ENCODE measurements around the gene KCNQ4. TPM values are rescaled to one million over a fixed set of nuclear protein-coding genes. Genes with fewer than 3 reads are reported as not detected.

The KCNQ4 gene
- total and polyA plus RNA-seq, 2 experiments from 2014 or later: 1.3 to 3.0 TPM

DNA sequence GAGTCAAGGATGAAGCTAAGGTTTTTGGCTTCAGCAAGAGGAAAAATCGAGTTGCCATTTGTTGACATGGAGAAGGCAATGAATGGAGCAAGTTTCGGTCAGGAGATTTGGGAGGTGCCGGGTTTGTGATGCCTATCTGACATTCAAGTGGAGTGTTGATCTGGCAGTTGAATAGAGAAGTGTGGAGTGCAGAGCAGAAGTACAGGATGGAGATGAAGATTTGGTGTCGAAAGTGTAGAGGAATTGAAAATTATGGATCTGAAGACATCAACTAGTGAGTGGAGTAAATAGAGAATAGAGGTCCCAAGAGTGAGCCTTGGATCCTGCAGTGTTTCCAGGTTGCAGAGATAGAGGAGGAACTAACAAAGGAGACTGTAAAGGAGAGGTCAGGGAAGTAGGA, 52.7 kb downstream of the KCNQ4 start (continued):
- TF ChIP-seq, protein P1, sequence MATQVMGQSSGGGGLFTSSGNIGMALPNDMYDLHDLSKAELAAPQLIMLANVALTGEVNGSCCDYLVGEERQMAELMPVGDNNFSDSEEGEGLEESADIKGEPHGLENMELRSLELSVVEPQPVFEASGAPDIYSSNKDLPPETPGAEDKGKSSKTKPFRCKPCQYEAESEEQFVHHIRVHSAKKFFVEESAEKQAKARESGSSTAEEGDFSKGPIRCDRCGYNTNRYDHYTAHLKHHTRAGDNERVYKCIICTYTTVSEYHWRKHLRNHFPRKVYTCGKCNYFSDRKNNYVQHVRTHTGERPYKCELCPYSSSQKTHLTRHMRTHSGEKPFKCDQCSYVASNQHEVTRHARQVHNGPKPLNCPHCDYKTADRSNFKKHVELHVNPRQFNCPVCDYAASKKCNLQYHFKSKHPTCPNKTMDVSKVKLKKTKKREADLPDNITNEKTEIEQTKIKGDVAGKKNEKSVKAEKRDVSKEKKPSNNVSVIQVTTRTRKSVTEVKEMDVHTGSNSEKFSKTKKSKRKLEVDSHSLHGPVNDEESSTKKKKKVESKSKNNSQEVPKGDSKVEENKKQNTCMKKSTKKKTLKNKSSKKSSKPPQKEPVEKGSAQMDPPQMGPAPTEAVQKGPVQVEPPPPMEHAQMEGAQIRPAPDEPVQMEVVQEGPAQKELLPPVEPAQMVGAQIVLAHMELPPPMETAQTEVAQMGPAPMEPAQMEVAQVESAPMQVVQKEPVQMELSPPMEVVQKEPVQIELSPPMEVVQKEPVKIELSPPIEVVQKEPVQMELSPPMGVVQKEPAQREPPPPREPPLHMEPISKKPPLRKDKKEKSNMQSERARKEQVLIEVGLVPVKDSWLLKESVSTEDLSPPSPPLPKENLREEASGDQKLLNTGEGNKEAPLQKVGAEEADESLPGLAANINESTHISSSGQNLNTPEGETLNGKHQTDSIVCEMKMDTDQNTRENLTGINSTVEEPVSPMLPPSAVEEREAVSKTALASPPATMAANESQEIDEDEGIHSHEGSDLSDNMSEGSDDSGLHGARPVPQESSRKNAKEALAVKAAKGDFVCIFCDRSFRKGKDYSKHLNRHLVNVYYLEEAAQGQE (IDR thresholded peaks at IDR 0.05; ENCODE audit: unreplicated experiment): no peak
- TF ChIP-seq JUNB (IDR thresholded peaks at IDR 0.05; ENCODE audit: unreplicated experiment) (no peak), EZH2phosphoT487 (IDR thresholded peaks at IDR 0.05; ENCODE audit: unreplicated experiment) (no peak), EZH2 (IDR thresholded peaks at IDR 0.05; ENCODE audit: low read depth, unreplicated experiment) (no peak), ZNF331 (CRISPR knock-in tag; IDR thresholded peaks at IDR 0.05; ENCODE audit: low read depth) (no peak), ZNF114 (CRISPR knock-in tag; IDR thresholded peaks at IDR 0.05) (no peak), STAT1 (IDR thresholded peaks at IDR 0.05; ENCODE audit: unreplicated experiment) (no peak)
- TF ChIP-seq, protein P2, sequence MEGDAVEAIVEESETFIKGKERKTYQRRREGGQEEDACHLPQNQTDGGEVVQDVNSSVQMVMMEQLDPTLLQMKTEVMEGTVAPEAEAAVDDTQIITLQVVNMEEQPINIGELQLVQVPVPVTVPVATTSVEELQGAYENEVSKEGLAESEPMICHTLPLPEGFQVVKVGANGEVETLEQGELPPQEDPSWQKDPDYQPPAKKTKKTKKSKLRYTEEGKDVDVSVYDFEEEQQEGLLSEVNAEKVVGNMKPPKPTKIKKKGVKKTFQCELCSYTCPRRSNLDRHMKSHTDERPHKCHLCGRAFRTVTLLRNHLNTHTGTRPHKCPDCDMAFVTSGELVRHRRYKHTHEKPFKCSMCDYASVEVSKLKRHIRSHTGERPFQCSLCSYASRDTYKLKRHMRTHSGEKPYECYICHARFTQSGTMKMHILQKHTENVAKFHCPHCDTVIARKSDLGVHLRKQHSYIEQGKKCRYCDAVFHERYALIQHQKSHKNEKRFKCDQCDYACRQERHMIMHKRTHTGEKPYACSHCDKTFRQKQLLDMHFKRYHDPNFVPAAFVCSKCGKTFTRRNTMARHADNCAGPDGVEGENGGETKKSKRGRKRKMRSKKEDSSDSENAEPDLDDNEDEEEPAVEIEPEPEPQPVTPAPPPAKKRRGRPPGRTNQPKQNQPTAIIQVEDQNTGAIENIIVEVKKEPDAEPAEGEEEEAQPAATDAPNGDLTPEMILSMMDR (conservative IDR thresholded peaks at IDR 0.05; ENCODE audit: low read depth in 2 of 2): no peak

DNA sequence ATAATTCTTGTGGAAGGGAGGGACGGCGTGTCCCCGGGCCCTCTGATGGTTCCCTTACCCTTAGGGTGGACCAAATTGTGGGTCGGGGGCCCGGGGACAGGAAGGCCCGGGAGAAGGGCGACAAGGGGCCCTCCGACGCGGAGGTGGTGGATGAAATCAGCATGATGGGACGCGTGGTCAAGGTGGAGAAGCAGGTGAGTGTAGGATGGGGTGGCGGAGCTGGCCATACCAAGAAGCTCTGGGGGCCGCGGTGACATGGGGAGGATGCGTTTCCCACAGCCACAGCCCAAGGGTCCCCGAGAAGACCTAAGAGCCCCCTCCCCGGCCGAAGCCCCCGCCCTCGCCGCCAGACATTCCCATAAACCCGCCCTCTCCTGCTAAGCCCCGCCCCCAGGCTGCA, 54.0 kb downstream of the KCNQ4 start:
- Histone ChIP-seq H3K4me1 (ENCODE audit: insufficient read depth) (no peaks in the 10 kb centered on the region), H3K27ac (ENCODE audit: low read depth) (no peak overlapping the region), H3K79me2 (replicated peaks; ENCODE audit: insufficient read depth) (no peaks in the 10 kb centered on the region), H3K9me2 (ENCODE audit: insufficient read depth) (no peaks in the 10 kb centered on the region), H2AFZ (no peak overlapping the region), H3K36me3 (ENCODE audit: insufficient read depth) (no peaks in the 10 kb centered on the region), H3K4me2 (no peak overlapping the region), H3F3A (replicated peaks; ENCODE audit: low read depth) (no peaks in the 10 kb centered on the region), H3K4me3 (peak overlapping the region; percentile 37; the same call in 1 of the 2 replicates), H3K27me3 (ENCODE audit: insufficient read depth) (no peaks in the 10 kb centered on the region), H4K20me1 (replicated peaks; ENCODE audit: insufficient read depth) (no peaks in the 10 kb centered on the region)
- ATAC-seq (no peak), DNase-seq (ENCODE audit: low spot score) (no peak)
- Mint-ChIP-seq H3K36me3 (ENCODE audit: low read depth) (peaks cover 2% of the 10 kb centered on the region; the same call in 1 of the 3 replicates), H3K4me1 (peaks cover 7% of the 10 kb centered on the region; the same call in 2 of the 3 replicates), H3K4me3 (no peak overlapping the region), H3K27ac (no peak overlapping the region), H3K27me3 (ENCODE audit: insufficient read depth, low read depth, poor library complexity) (peaks cover 4% of the 10 kb centered on the region), H3K9me3 (no peaks in the 10 kb centered on the region)
- TF ChIP-seq POLR2AphosphoS5 (IDR thresholded peaks at IDR 0.05; ENCODE audit: low read depth) (no peak), JUNB (IDR thresholded peaks at IDR 0.05; ENCODE audit: unreplicated experiment) (no peak), NANOG (IDR thresholded peaks at IDR 0.05; ENCODE audit: borderline replicate concordance) (no peak), ZNF331 (CRISPR knock-in tag; IDR thresholded peaks at IDR 0.05; ENCODE audit: low read depth) (no peak), ZNF114 (CRISPR knock-in tag; IDR thresholded peaks at IDR 0.05) (no peak), STAT1 (IDR thresholded peaks at IDR 0.05; ENCODE audit: unreplicated experiment) (no peak)
- TF ChIP-seq, protein P2 (conservative IDR thresholded peaks at IDR 0.05; ENCODE audit: low read depth in 2 of 2): no peak
- TF ChIP-seq, protein P1 (IDR thresholded peaks at IDR 0.05; ENCODE audit: unreplicated experiment): no peak

All from GM23338 (cell line).